Measurements from ENCODE around the gene AMELX. TPM values are rescaled to one million over a fixed set of nuclear protein-coding genes. Genes with fewer than 3 reads are reported as not detected.

Gene AMELX
- total and polyA plus RNA-seq, 2 of the 8 experiments (the other 6 are each of a cell fraction or from before 2014, with no cell fraction given), result not detected

DNA sequence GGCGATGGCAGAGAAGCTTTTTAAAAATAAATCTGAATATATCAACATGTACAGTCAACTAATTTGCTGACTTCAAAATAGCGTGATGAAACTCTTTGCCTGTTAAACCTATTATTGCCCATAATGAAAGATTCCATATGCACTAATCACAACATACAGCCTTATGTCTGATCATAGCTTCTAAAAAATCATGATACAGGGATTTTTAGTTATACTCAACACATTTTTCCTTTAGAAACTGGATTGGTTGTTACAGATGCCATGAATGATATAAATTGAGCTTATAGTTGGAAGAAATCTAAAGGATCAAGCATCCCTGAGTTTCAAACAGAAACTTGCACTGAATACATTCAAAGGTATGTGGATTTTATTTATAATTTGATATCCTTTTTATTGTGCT, at the start of gene AMELX (continued):
- TF ChIP-seq GABPA (IDR thresholded peaks at IDR 0.05; ENCODE audit: borderline replicate concordance, insufficient read depth, low read length) (no peak), BCL11A (IDR thresholded peaks at IDR 0.05; ENCODE audit: low read depth in 2 of 2, low read length in 2 of 2) (no peak), EP300 (IDR thresholded peaks at IDR 0.05; ENCODE audit: borderline replicate concordance in 1 of 2, low read depth in 2 of 2, low read length in 2 of 2) (no peak), RNF2 (IDR thresholded peaks at IDR 0.05; ENCODE audit: borderline replicate concordance, low read depth, low read length, missing control alignments, poor library complexity, severe bottlenecking) (no peak), ASH2L (IDR thresholded peaks at IDR 0.05; ENCODE audit: low read length) (no peak), POLR2A (IDR thresholded peaks at IDR 0.05; ENCODE audit: control extremely low read depth in 1 of 2, low read depth in 2 of 2, low read length in 2 of 2) (no peak), EGR1 (IDR thresholded peaks at IDR 0.05; ENCODE audit: borderline replicate concordance, low read depth, low read length) (no peak), SAP30 (IDR thresholded peaks at IDR 0.05; ENCODE audit: insufficient read depth, insufficient replicate concordance, low read length) (no peak), RAD21 (IDR thresholded peaks at IDR 0.05 in 1 of 2, conservative IDR thresholded peaks at IDR 0.05 in 1 of 2; ENCODE audit: low read depth in 2 of 2, low read length in 2 of 2) (no peak)
- TF ChIP-seq, protein P1, sequence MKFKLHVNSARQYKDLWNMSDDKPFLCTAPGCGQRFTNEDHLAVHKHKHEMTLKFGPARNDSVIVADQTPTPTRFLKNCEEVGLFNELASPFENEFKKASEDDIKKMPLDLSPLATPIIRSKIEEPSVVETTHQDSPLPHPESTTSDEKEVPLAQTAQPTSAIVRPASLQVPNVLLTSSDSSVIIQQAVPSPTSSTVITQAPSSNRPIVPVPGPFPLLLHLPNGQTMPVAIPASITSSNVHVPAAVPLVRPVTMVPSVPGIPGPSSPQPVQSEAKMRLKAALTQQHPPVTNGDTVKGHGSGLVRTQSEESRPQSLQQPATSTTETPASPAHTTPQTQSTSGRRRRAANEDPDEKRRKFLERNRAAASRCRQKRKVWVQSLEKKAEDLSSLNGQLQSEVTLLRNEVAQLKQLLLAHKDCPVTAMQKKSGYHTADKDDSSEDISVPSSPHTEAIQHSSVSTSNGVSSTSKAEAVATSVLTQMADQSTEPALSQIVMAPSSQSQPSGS (IDR thresholded peaks at IDR 0.05; ENCODE audit: low read length), result no peak
